NCI-H1930 (cell line): Measurements from ENCODE around the gene CNOT6.

Experiments used
- DNase-seq, 2 experiments: peaks; one replicate each; lab custom pipeline; 2025; lab: John Stamatoyannopoulos, UW

Gene CNOT6

DNA sequence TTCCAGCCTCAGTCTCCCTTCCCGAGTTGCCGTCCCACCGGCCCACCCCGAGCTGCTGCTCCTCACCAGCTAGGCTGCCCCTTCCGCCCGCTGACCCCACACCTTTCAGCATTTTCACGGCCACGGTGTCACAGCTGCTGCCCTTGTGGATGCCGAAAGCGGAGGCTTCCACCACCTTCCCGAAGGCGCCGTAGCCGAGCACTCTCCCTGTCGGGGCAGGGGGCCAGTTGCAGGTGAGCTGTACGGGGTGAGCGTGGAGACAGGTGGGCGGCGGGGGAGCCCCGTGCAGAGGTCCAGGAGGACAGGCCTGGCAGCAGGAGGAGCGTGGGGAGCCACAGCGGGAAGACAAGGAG, 125.4 kb downstream of the CNOT6 start:
- no peak for DNase-seq

DNA sequence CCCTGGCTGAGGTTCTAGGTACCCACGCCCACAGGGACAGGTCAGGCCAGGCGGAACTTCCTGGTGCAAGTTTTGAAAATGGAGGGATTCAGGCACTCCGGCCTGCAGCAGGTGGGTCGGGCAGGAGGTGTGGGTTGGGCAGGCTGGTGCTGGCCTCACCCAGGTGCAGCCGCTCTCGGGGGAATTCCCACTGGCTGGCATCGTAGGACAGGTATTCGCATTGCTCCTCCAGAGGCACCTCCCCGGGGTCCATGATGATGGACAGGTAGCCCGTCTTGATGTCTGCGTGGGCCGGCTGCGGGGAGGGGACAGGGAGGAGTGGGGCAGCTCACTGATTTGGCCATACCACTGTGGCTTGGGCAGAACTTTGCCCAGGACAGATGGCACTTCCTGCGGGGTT, 125.8 kb downstream of the CNOT6 start:
- no peak for DNase-seq

- DNase-seq: no peak
Observed at GRCh38 chr5:180621311-180621710, 127.1 kb downstream of the CNOT6 start.

DNA sequence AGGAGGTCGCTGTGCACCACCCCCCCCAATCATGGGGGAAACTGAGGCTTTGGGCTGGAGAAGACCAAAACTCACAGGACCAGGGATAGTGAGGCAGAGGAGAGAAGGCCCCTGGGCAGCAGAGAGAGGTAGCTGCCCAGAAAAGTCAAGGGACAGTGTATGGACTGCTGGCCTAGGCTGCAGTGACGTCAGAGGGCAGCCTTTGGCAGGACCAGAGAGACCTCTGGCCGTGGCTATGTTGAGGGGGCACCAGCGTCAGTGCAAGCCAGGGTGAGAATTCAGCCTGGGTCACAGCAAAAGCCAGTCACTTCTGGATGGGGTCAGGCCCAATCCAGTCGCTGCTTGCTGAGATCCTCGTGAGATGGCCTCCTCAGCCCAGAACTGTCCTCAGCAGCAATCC, 128.7 kb downstream of the CNOT6 start:
- no peak for DNase-seq

- DNase-seq: no peak
Observed at GRCh38 chr5:180623411-180623834, 129.2 kb downstream of the CNOT6 start.

DNA sequence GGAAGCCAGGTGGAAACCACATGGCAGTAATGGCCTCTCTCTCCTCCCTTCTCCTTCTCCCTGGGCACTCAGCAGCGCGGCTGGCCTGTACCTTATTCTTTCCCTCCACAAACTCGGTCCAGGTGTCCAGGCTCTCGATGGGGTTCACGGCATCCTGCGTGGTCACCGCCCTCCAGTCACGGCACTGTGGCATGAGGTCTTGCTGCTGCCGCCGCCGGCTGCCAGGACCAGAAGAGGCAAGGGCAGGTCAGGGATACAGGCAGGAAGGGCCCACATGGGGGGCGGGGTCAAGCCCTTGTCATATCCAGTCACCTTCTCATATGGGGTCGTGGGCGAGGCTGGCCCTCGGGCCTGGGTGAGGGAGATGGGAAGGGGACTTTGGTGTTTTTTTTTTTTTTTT, 129.7 kb downstream of the CNOT6 start:
- no peak for DNase-seq

GRCh38 chr5:180624587-180624986, 130.4 kb downstream of the CNOT6 start:
- no peak for DNase-seq

DNA sequence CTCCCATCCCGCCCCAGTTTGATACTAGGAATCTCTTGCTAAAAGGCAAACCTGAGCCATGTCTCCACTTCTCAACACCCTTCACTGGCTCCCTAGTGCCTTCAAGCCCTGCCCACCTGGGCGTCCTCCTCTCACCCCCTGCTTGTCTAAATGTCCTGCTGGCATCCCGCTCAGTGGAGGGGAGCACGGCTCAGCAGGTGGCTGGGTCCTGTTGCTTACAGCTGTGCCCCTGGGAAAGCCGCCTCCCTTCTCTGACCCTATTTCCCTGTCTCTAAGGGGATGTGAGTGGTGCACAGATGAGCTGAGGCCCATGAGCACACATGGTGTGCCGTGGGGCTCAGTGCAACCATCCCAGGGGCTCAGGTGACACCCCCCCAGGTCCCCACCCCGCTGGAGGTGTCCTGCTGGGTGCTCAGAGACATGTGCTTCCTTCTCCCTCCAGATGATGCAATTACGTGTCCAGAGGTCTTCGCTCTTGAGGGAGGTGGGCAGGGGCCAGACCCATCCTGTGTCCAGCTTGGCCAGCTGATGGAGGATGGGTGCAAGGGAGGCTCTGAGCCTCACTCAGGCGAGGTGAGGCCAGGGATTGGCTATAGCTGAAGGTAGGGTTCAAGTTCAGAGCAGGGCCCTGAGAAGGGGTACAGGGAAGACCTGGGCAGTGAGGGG, 131.1 kb downstream of the CNOT6 start:
- no peak for DNase-seq

DNA sequence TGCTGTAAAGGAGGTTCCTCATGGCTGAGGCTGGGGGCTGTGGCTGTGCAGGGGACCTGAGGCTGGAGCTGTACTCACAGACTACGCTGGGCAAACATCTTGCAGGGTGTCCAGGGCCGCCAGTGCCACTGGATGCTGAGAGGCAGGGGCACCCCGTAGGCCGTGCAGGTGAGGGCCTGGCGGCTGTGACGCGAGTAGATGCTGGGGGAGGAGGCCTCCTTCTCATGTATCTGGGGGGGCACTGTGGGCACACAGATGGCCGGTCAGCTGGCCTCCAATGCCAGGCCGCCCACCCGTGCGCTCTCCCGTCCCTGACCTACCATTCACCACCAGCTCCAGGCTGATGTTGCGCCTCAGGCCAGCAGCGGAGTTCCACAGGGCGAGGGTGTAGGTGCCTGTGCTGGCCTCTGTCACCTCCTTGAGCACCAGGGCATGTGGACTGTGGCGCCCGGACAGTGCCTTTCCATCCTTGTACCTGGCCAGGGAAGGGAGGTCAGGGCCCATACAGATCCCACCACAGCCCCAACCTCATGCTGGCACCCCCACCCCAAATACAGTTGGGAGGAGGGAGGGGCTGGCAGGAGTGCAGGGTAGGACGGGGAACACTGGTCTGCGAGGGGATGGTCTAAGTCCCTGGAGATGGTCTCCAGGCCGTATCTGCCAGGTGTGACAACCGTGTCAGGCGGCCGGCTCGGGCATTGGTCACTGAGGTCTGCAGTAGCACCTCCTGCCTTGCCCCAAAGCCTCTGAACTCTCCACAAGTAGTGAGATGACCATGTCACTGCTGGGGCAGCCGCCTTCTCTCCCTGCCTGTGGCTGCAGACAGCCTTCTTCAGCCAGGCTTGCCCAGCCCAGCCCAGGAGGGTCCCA, 131.8 kb downstream of the CNOT6 start:
- DNase-seq: no peak

DNA sequence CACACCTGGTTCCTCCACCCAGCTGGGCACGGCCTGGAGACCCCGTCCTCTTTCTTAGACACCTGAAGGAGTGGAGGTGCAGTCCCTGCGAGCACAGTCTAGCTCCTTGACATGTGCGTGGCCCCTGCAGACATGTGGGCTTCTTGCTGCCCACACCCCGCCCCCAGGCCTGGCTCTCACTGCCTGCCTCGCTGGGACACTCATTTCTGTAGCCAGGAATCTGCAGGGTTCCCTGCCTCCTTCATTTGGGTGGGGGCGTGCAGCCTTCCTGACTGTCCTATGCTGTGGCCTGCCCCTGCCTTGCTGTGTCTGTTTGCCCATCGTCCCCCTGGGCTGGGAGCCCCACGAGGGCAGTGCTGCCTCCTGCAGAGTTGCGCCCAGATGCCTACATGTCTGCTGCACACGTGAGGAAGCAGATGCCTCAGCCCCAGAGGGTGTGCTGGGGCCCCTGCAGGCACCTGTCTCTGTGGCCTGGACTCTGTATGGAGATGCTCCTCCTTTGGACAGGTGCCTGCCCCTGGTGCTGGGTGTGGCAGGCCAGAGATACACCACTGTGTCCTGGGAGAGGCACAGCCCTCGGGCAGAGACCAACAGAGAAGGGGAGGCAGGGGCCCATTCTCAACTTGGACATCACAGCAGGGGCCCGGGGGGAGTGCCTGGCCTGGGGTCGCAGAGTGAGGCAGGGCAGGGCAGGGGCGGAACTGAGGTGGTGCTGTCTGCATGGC, 132.6 kb downstream of the CNOT6 start:
- no peak for DNase-seq

DNA sequence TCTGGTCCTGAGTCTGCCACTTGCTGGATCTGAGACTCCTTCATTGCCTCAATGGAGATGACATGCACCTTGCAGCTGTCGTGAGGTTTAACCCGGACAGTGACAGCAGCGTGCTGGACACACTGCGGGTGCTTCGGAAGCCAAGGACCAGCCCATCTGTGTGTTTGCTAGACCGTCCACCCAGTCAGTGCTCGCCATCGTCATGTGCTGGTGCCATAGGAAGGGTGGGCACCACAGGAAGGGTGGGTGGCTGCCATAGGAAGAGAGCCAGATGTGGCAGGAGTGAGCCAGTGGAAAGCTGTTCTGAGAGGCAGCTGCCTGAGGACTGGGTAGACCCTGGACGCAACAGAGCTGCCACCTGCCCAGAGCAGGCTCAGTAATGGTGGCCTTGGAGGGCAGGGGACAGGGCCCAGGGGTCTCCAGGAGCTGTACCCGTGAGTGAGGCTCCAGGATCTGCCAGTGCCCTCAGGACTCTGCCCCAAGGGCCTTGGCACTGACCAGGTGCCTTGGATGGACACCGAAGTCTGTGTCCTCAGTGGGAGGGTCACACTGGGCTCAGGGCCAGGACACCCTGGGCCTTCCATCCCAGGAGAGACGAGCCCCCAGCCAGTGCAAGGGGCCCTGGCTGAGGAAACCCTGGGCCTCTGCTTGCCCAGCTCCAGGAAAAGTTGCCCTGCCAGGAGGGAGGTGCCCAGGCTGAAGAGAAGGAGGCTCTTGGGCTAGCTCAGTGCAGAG, 133.4 kb downstream of the CNOT6 start:
- DNase-seq: no peak
